Hepatocyte (in vitro differentiated cells): ENCODE data around the gene PARP6. TPM values are rescaled to one million over a fixed set of nuclear protein-coding genes. Genes with fewer than 3 reads are reported as not detected.

ENCODE experiments used
- DNase-seq: peaks from one replicate; pipeline ENCODE4 v3.0.0-alpha.2; 2016; ENCODE audit warnings: low spot score
- H2AFZ ChIP-seq: fragments of 200-600 bp; sonication (generic); 2 replicates; pipeline ENCODE4 v1.6.0; 2016; ENCODE audit warnings: antibody characterized with exemption, mild to moderate bottlenecking
- H3K27ac ChIP-seq: fragments of 200-600 bp; sonication (generic); 2 replicates; pipeline ENCODE4 v1.5.1; 2016; ENCODE audit warnings: mild to moderate bottlenecking
- H3K27me3 ChIP-seq: fragments of 200-600 bp; sonication (generic); 2 replicates; pipeline ENCODE4 v1.6.1; 2016
- H3K36me3 ChIP-seq: fragments of 200-600 bp; sonication (generic); replicated peaks from 2 replicates; pipeline ENCODE4 v1.5.1; 2016; ENCODE audit warnings: low read depth; ENCODE audit not compliant: insufficient read depth
- H3K4me1 ChIP-seq: fragments of 200-600 bp; sonication (generic); 2 replicates; pipeline ENCODE4 v1.5.1; 2016; ENCODE audit warnings: mild to moderate bottlenecking, moderate library complexity; ENCODE audit not compliant: insufficient read depth
- H3K4me2 ChIP-seq: fragments of 200-600 bp; sonication (generic); 2 replicates; pipeline ENCODE4 v1.6.0; 2016
- H3K4me3 ChIP-seq: fragments of 200-600 bp; sonication (generic); 2 replicates; pipeline ENCODE4 v1.5.1; 2016; ENCODE audit warnings: mild to moderate bottlenecking
- H3K79me2 ChIP-seq: fragments of 200-600 bp; sonication (generic); 2 replicates; pipeline ENCODE4 v1.6.0; 2017; ENCODE audit warnings: mild to moderate bottlenecking
- H3K9me2 ChIP-seq: fragments of 200-600 bp; sonication (generic); replicated peaks from 2 replicates; pipeline ENCODE4 v1.6.0; 2017; ENCODE audit warnings: mild to moderate bottlenecking; ENCODE audit not compliant: insufficient read depth
- H3K9me3 ChIP-seq: fragments of 200-600 bp; sonication (generic); 2 replicates; pipeline ENCODE4 v1.5.1; 2016; ENCODE audit warnings: low read depth, mild to moderate bottlenecking
- H4K20me1 ChIP-seq: fragments of 200-600 bp; sonication (generic); 2 replicates; pipeline ENCODE4 v1.6.0; 2016; ENCODE audit warnings: mild to moderate bottlenecking; ENCODE audit not compliant: insufficient read depth, poor library complexity, severe bottlenecking
- EZH2 ChIP-seq: fragments of 200-600 bp; sonication (generic); IDR thresholded peaks from 2 replicates; pipeline ENCODE4 v1.6.1; 2016; ENCODE audit warnings: antibody characterized with exemption, mild to moderate bottlenecking, borderline replicate concordance
- EZH2phosphoT487 ChIP-seq: fragments of 200-600 bp; sonication (generic); IDR thresholded peaks from one replicate; pipeline ENCODE4 v1.6.1; 2018; ENCODE audit warnings: antibody characterized with exemption, mild to moderate bottlenecking, low read depth, moderate library complexity; ENCODE audit not compliant: unreplicated experiment, severe bottlenecking
- WGBS: methylation state at CpG from one replicate; pipeline ENCODE4 v1.1.6; 2016; ENCODE audit warnings: low lambda C conversion rate; ENCODE audit errors: missing lambda C conversion rate; 5-methylcytosine and 5-hydroxymethylcytosine counted together
- polyA plus RNA-seq: library from polyadenylated mRNA; unstranded; fragments of >200 nt; fragmentation: Nextera tagmentation; extraction: Ambion mirVana; gene quantifications from 2 replicates; pipeline ENCODE4 v1.2.1, GENCODE V29; 2016
- total RNA-seq: library from RNA; depleted of rRNA; stranded (reverse); fragments of >200 nt; gene quantifications from 2 replicates; pipeline ENCODE4 v1.2.3, GENCODE V29; 2014
- TF ChIP-seq, protein P1 (sequence below): fragments of 200-600 bp; sonication (generic); IDR thresholded peaks from 2 replicates; pipeline ENCODE4 v1.5.1; 2016; ENCODE audit warnings: antibody characterized with exemption, mild to moderate bottlenecking; ENCODE audit not compliant: poor library complexity

The PARP6 gene
- total and polyA plus RNA-seq, 2 experiments from 2014 or later = 57.1 to 61.4 TPM

- Histone ChIP-seq H3K9me3 (no peaks in the 10 kb centered on the region), H3K4me3 (no peak overlapping the region), H3K36me3 (peaks cover 3% of the 10 kb centered on the region), H3K4me1 (peaks cover 26% of the 10 kb centered on the region), H4K20me1 (peaks cover 37% of the 10 kb centered on the region), H3K9me2 (no peaks in the 10 kb centered on the region), H3K27me3 (no peaks in the 10 kb centered on the region), H3K79me2 (peaks cover 89% of the 10 kb centered on the region), H3K4me2 (no peak overlapping the region), H2AFZ (no peak overlapping the region), H3K27ac (no peak overlapping the region)
- 72% methylated on average over 1 of the region's 1 CpG for WGBS
- DNase-seq = no peak
- TF ChIP-seq, protein P1, sequence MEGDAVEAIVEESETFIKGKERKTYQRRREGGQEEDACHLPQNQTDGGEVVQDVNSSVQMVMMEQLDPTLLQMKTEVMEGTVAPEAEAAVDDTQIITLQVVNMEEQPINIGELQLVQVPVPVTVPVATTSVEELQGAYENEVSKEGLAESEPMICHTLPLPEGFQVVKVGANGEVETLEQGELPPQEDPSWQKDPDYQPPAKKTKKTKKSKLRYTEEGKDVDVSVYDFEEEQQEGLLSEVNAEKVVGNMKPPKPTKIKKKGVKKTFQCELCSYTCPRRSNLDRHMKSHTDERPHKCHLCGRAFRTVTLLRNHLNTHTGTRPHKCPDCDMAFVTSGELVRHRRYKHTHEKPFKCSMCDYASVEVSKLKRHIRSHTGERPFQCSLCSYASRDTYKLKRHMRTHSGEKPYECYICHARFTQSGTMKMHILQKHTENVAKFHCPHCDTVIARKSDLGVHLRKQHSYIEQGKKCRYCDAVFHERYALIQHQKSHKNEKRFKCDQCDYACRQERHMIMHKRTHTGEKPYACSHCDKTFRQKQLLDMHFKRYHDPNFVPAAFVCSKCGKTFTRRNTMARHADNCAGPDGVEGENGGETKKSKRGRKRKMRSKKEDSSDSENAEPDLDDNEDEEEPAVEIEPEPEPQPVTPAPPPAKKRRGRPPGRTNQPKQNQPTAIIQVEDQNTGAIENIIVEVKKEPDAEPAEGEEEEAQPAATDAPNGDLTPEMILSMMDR = no peak
- TF ChIP-seq EZH2phosphoT487 = no peak
- no peak for TF ChIP-seq EZH2
These were observed 51.7 kb downstream of the PARP6 start for GRCh38 chr15:72220687-72221086.

- Histone ChIP-seq H3K27me3 (no peaks in the 10 kb centered on the region), H3K36me3 (peaks cover 6% of the 10 kb centered on the region), H3K4me1 (peaks cover 22% of the 10 kb centered on the region), H3K4me3 (no peak overlapping the region), H2AFZ (no peak overlapping the region), H4K20me1 (peaks cover 29% of the 10 kb centered on the region), H3K4me2 (no peak overlapping the region), H3K27ac (no peak overlapping the region), H3K9me2 (no peaks in the 10 kb centered on the region), H3K9me3 (no peaks in the 10 kb centered on the region), H3K79me2 (peaks cover 61% of the 10 kb centered on the region)
- TF ChIP-seq EZH2phosphoT487 (no peak), EZH2 (no peak)
- TF ChIP-seq, protein P1 = no peak
- DNase-seq = no peak
- WGBS = 97% methylated on average over 4 of the region's 4 CpGs
These were observed 55.1 kb downstream of the PARP6 start for GRCh38 chr15:72217216-72217615.

DNA sequence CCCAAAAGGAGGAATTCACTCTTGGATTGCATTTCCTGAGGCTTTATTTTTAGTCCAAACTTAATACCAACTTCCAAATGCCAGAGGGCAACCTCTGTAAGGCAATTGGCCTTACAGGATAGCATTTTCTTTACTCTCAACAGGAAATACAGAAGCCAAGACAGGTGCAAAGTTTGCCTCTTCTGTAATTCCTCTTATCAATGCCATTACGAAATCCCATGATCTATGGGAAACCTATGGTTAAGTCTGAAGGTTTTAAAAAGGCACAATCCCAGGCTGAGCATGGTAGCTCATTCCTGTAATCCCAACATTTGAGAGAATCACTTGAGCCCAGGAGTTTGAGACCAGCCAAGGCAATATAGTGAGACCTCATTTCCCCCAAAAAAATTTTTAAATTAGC, 56.3 kb downstream of the PARP6 start:
- peaks cover 49% of the 10 kb centered on the region for H3K79me2 ChIP-seq
- TF ChIP-seq, protein P1 = no peak
- TF ChIP-seq EZH2 (no peak), EZH2phosphoT487 (no peak)

GRCh38 chr15:72207558-72208085, 64.7 kb downstream of the PARP6 start:
- H3K36me3 ChIP-seq = peaks cover 4% of the 10 kb centered on the region
- no peaks in the 10 kb centered on the region for H3K4me1 ChIP-seq
- DNase-seq = no peak
- H3K27me3 ChIP-seq = no peaks in the 10 kb centered on the region
- peaks cover 4% of the 10 kb centered on the region for H3K79me2 ChIP-seq
- H3K27ac ChIP-seq = no peak overlapping the region
- no peaks in the 10 kb centered on the region for H3K9me2 ChIP-seq
- H3K4me3 ChIP-seq = no peak overlapping the region
- no peak for TF ChIP-seq EZH2
- H3K9me3 ChIP-seq = no peaks in the 10 kb centered on the region
- H4K20me1 ChIP-seq = no peaks in the 10 kb centered on the region
- H2AFZ ChIP-seq = no peak overlapping the region
- no peak overlapping the region for H3K4me2 ChIP-seq

More for the DNA sequence above, 56.3 kb downstream of the PARP6 start:
- peaks cover 20% of the 10 kb centered on the region for H3K4me1 ChIP-seq
- H2AFZ ChIP-seq = no peak overlapping the region
- no peak overlapping the region for H3K4me3 ChIP-seq
- peaks cover 19% of the 10 kb centered on the region for H4K20me1 ChIP-seq
- H3K4me2 ChIP-seq = no peak overlapping the region
- peaks cover 6% of the 10 kb centered on the region for H3K36me3 ChIP-seq
- H3K27ac ChIP-seq = no peak overlapping the region
- H3K27me3 ChIP-seq = no peaks in the 10 kb centered on the region
- H3K9me2 ChIP-seq = no peaks in the 10 kb centered on the region
- no peaks in the 10 kb centered on the region for H3K9me3 ChIP-seq
- 95% methylated on average over 1 of the region's 1 CpG for WGBS
- DNase-seq = no peak
